Measurements from ENCODE around the gene CMTM4. TPM values are rescaled to one million over a fixed set of nuclear protein-coding genes. Genes with fewer than 3 reads are reported as not detected.
"Not testable (repeated sequence)": the region's sequence is repeated elsewhere in the genome, so short reads cannot be mapped to it uniquely, and the experiment has no call there.

CMTM4 gene
- total RNA-seq, 1 donor from 2014 or later, result 32.5 TPM

GRCh38 chr16:66636199-66636598 lies 60.3 kb downstream of the CMTM4 start:
- Mint-ChIP-seq H3K27ac (ENCODE audit: unreplicated experiment) (no peak overlapping the region), H3K4me1 (ENCODE audit: low read depth) (peaks cover 26% of the 10 kb centered on the region)

GRCh38 chr16:66635406-66635805 lies 61.1 kb downstream of the CMTM4 start:
- H3K4me1 Mint-ChIP-seq (ENCODE audit: low read depth), result peaks cover 26% of the 10 kb centered on the region
- no peak for DNase-seq (ENCODE audit: low spot score)
- no peaks in the 10 kb centered on the region for H3K9me3 Mint-ChIP-seq (ENCODE audit: low read depth)
- peaks cover 2% of the 10 kb centered on the region for H3K36me3 Mint-ChIP-seq (ENCODE audit: low read depth)
- H3K4me3 Mint-ChIP-seq (ENCODE audit: unreplicated experiment), result no peak overlapping the region
- no peak for TF ChIP-seq CTCF (IDR thresholded peaks at IDR 0.05)
- no peak overlapping the region for H3K27ac Mint-ChIP-seq (ENCODE audit: unreplicated experiment)
- no peaks in the 10 kb centered on the region for H3K27me3 Mint-ChIP-seq (ENCODE audit: low read depth)

More at GRCh38 chr16:66636199-66636598, 60.3 kb downstream of the CMTM4 start:
- peaks cover 2% of the 10 kb centered on the region for H3K36me3 Mint-ChIP-seq (ENCODE audit: low read depth)
- H3K9me3 Mint-ChIP-seq (ENCODE audit: low read depth), result no peaks in the 10 kb centered on the region
- DNase-seq (ENCODE audit: low spot score), result no peak
- no peaks in the 10 kb centered on the region for H3K27me3 Mint-ChIP-seq (ENCODE audit: low read depth)
- H3K4me3 Mint-ChIP-seq (ENCODE audit: unreplicated experiment), result no peak overlapping the region
- no peak for TF ChIP-seq CTCF (IDR thresholded peaks at IDR 0.05)

- Mint-ChIP-seq H3K27ac (ENCODE audit: unreplicated experiment) (no peak overlapping the region), H3K4me1 (ENCODE audit: low read depth) (peaks cover 25% of the 10 kb centered on the region), H3K27me3 (ENCODE audit: low read depth) (no peaks in the 10 kb centered on the region), H3K36me3 (ENCODE audit: low read depth) (peaks cover 2% of the 10 kb centered on the region), H3K4me3 (ENCODE audit: unreplicated experiment) (no peak overlapping the region), H3K9me3 (ENCODE audit: low read depth) (no peaks in the 10 kb centered on the region)
- TF ChIP-seq CTCF (IDR thresholded peaks at IDR 0.05), result no peak
- no peak for DNase-seq (ENCODE audit: low spot score)
Observed at GRCh38 chr16:66634527-66635196, 61.9 kb downstream of the CMTM4 start.

GRCh38 chr16:66631558-66631957 lies 65.0 kb downstream of the CMTM4 start:
- H3K4me3 Mint-ChIP-seq (ENCODE audit: unreplicated experiment); H3K9me3 Mint-ChIP-seq (ENCODE audit: low read depth); DNase-seq (ENCODE audit: low spot score); H3K4me1 Mint-ChIP-seq (ENCODE audit: low read depth); H3K36me3 Mint-ChIP-seq (ENCODE audit: low read depth); H3K27ac Mint-ChIP-seq (ENCODE audit: unreplicated experiment); H3K27me3 Mint-ChIP-seq (ENCODE audit: low read depth): not testable (repeated sequence)

- H3K4me3 Mint-ChIP-seq (ENCODE audit: unreplicated experiment); DNase-seq (ENCODE audit: low spot score); H3K27ac Mint-ChIP-seq (ENCODE audit: unreplicated experiment); H3K9me3 Mint-ChIP-seq (ENCODE audit: low read depth); H3K36me3 Mint-ChIP-seq (ENCODE audit: low read depth); H3K4me1 Mint-ChIP-seq (ENCODE audit: low read depth); H3K27me3 Mint-ChIP-seq (ENCODE audit: low read depth): not testable (repeated sequence)
Observed at GRCh38 chr16:66630561-66631260, 65.8 kb downstream of the CMTM4 start.

GRCh38 chr16:66629856-66630255 lies 66.7 kb downstream of the CMTM4 start:
- H3K27me3 Mint-ChIP-seq (ENCODE audit: low read depth), result no peaks in the 10 kb centered on the region
- no peaks in the 10 kb centered on the region for H3K36me3 Mint-ChIP-seq (ENCODE audit: low read depth)
- no peaks in the 10 kb centered on the region for H3K9me3 Mint-ChIP-seq (ENCODE audit: low read depth)
- no peak for TF ChIP-seq CTCF (IDR thresholded peaks at IDR 0.05)
- H3K27ac Mint-ChIP-seq (ENCODE audit: unreplicated experiment), result no peak overlapping the region
- no peak overlapping the region for H3K4me3 Mint-ChIP-seq (ENCODE audit: unreplicated experiment)
- H3K4me1 Mint-ChIP-seq (ENCODE audit: low read depth), result peaks cover 3% of the 10 kb centered on the region
- DNase-seq (ENCODE audit: low spot score), result no peak

- H3K4me3 Mint-ChIP-seq (ENCODE audit: unreplicated experiment); H3K9me3 Mint-ChIP-seq (ENCODE audit: low read depth); H3K27me3 Mint-ChIP-seq (ENCODE audit: low read depth); DNase-seq (ENCODE audit: low spot score); H3K27ac Mint-ChIP-seq (ENCODE audit: unreplicated experiment); H3K36me3 Mint-ChIP-seq (ENCODE audit: low read depth): not testable (repeated sequence)
- H3K4me1 Mint-ChIP-seq (ENCODE audit: low read depth), result peaks cover 10% of the 10 kb centered on the region
Observed at GRCh38 chr16:66627611-66628378, 68.7 kb downstream of the CMTM4 start.

Data from chondrocyte (in vitro differentiated cells).